ENCODE results near the gene TEX28.
"Not testable (repeated sequence)": the region's sequence is repeated elsewhere in the genome, so short reads cannot be mapped to it uniquely, and the experiment has no call there.

GRCh38 chrX:154269245-154269644 is 25.7 kb downstream of the TEX28 start:
- TF ChIP-seq CTCF, EP300, POLR2A (IDR thresholded peaks at IDR 0.05): not testable (repeated sequence)

Measured in upper lobe of left lung (tissue), 4 donors.